HG03469 (cell line): ENCODE data around the gene MTHFR.

Experiments used
- ATAC-seq: cut with Tn5 transposase; IDR thresholded peaks from one replicate; pipeline ENCODE4 v1.9.1; 2021; ENCODE audit warnings: mild to moderate bottlenecking, moderate library complexity, moderate number of reproducible peaks; ENCODE audit not compliant: unreplicated experiment

Gene MTHFR

DNA sequence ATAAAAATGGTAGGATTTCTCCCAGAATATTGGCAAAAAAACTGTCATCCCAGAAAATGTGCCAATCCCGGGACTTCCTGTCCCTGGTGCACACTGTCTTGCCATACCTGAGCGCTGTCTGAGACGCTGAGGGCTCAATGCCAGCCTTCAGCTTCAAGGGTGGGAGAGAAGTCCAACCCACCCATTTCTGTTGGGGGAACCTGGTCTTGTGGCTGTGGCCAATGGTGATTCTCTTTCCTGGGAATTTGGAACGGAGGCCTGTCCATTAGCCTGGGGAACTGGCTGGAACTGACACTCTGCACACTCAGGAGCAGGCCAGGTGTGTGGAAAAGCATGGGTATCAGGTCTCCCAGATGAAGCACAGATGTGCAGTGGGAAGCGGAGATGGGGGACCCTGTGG, 6.7 kb downstream of the MTHFR start:
- ATAC-seq: no peak

GRCh38 chr1:11797525-11798216, 8.1 kb downstream of the MTHFR start:
- ATAC-seq: no peak

- no peak for ATAC-seq
These were observed 9.5 kb downstream of the MTHFR start for GRCh38 chr1:11796036-11796828.

- ATAC-seq: no peak
These were observed 10.4 kb downstream of the MTHFR start for GRCh38 chr1:11795238-11795890.

- ATAC-seq: no peak
These were observed 11.1 kb downstream of the MTHFR start for GRCh38 chr1:11794446-11795237.

GRCh38 chr1:11793819-11794218, 11.9 kb downstream of the MTHFR start:
- ATAC-seq: no peak

DNA sequence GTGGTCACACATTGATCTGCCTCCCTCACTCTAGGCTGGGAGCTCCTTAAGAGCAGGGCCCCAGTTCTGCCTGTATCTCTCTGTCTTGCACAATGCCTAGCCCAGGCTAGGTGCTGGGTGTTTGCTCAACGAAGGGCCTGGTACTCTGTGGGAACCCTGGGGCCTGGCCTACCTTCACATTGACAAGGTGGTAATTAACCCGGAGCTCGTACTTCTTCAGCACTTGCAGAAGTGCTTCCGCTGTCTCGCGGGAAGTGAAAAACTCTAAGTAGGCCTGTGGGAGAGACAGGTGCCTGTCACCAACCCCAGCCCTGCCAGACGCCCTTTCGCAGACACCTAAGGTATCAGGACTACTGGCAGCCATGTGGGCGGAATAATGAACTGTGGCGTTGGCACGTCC, 13.7 kb downstream of the MTHFR start:
- ATAC-seq: no peak

- ATAC-seq: no peak
These were observed 14.7 kb downstream of the MTHFR start for GRCh38 chr1:11790880-11791715.

DNA sequence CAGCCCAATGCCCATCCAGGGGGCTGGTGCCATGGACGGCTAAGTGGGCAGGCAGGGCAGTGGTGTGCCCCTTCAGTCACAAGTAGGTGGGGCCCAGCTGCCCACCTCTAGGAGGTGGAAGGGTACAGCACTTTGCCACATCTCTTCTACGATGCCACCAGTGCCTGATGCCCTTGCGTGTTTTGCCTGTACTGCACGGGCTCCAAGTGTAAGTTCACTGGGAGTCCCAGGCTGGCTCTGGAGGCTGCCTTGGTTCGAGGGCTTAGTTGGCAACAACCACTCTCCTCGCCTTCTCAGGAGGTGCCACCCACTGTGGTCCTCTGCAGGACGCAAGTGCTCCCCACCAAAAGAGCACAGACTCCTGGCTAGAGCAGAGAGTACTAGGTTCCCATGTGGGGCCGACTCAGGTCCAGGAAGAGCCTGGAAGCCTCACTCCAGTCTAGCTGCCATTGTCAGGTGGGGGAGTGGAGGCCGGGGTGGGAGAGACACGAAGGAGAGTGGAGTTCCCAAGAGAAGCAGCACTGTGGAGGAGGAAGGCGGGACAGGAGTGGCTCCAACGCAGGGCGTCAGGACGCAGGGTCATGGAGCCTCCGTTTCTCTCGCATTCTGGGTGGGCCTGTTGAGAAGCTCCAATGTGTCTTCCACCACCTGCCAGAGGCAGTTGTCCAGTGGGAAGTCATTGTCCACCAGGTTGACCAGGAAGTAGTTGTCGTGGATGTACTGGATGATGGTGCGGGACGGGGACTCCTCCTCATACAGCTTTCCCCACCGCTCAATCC, 15.5 kb downstream of the MTHFR start:
- ATAC-seq: no peak

- no peak for ATAC-seq
These were observed 16.4 kb downstream of the MTHFR start for GRCh38 chr1:11789126-11790067.

- ATAC-seq: no peak
These were observed 17.2 kb downstream of the MTHFR start for GRCh38 chr1:11788549-11789053.

DNA sequence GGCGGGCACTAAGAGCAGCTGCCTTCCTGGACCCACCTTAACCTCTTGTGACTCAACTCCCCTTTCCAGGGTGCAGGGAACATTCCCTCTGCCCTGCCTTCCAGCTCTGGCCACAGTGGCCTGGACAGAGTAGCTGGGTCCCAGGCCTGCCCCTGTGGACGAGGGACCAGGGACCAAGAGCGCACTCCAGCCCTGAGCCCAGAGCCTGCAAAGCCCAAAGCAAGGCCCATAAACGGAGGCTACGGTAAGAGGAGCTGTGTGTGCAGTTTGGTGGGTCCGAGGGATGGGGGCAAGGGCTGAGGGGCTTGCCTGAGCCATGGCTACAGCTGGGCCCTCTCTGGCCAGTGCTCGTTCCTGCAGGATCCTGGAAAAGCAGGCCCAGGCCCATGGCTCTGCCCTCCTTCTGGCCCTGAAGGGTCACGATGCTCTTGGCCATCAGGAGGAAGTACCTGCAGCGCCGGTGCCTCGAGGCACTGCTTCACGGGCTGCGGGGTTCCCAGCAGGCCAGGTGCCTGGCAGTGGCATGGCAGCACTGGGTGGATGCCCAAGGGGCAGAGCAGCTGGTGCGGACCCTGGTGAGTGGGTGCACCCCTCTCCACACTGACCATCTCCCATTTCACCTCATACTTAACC, 17.8 kb downstream of the MTHFR start:
- ATAC-seq: no peak

- no peak for ATAC-seq
These were observed 18.4 kb downstream of the MTHFR start for GRCh38 chr1:11787251-11787803.

- ATAC-seq: no peak
These were observed 19.6 kb downstream of the MTHFR start for GRCh38 chr1:11786168-11786567.

DNA sequence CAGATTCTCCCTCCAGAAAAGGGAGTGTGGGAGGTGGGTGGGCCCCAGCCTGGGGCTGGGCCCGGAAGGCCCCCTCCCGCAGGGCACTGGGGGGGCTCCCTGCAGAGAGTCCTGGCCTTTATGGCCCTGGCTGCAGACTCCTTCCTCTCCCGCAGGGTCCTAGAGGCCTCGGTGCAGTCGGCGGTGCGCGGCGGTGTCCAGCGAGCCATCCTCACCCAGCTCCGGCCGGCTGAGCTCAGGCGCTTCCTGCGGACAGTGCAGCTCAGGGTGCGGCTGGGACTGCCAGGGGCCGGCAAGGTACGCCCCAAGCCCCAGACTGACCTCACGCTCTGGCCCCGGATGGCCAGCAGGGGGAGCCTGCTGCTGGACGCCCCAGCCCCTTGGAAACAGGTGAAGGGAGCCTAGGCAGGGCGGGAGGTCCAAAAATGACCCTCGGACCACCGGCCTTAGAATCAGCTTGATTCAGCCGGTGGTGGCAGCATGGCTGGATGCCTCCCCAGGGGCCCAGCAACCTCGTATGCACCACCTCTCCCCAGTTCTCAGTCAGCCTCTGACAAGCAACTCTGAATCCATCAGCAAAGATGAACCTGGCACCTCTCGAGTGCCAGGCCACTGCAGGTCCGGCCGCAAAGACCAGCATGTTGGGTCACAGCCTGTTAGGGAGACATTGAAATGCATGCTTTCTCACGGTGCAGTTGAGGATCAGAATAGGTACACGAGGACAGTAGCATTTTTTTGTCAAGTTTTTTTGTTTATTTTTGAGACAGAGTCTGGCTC, 20.6 kb downstream of the MTHFR start:
- no peak for ATAC-seq

GRCh38 chr1:11784256-11784992, 21.3 kb downstream of the MTHFR start:
- no peak for ATAC-seq
